ENCODE measurements around the gene CLEC4D. TPM values are rescaled to one million over a fixed set of nuclear protein-coding genes. Genes with fewer than 3 reads are reported as not detected.

CLEC4D gene
- total RNA-seq, 2 experiments from 2014 or later, result not detected

DNA sequence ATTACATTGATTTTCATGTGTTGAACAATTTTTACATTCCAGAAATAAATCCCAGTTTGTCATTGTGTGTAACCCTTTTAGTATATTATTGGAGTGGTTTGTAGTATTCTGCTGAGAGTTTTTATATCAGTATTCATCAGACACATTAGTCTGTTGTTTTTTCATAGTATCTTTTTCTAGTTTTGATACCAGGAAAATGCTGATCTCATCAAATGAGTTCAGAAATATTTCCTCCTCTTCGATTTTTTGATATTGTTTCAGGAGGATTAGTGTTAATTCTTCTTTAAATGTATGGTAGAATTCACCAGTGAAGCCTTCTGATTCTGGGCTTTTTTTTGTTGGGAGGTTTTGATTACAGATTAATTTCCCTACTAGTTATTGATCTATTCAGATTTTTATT lies 42.2 kb upstream of the CLEC4D start:
- H3K9me3 Mint-ChIP-seq, result no peaks in the 10 kb centered on the region
- H3K27me3 Mint-ChIP-seq, result peaks cover 36% of the 10 kb centered on the region
- ChIA-PET CTCF (no interaction called here), POLR2A (no interaction called here)
- no peak overlapping the region for H3K4me3 ChIP-seq (ENCODE audit: low read length)
- no peaks in the 10 kb centered on the region for H3K9me3 ChIP-seq (ENCODE audit: control insufficient read depth in 1 of 2, insufficient read depth in 1 of 2, low read length in 2 of 2)
- no peaks in the 10 kb centered on the region for H3K36me3 ChIP-seq (ENCODE audit: insufficient read depth, low read length)
- intact Hi-C loops (cut with DNase I, micrococcal nuclease), result no loop called here
- DNase-seq (no peak), ATAC-seq (ENCODE audit: poor library complexity) (no peak)
- TF ChIP-seq CTCF (IDR thresholded peaks at IDR 0.05), result no peak
- no peaks in the 10 kb centered on the region for H3K4me1 Mint-ChIP-seq (ENCODE audit: low read depth)
- H3K27ac ChIP-seq (ENCODE audit: low read depth in 1 of 2, low read length in 2 of 2), result no peak overlapping the region
- H3K27ac Mint-ChIP-seq, result no peak overlapping the region
- no peak overlapping the region for H3K4me3 Mint-ChIP-seq
- H3K4me1 ChIP-seq (ENCODE audit: insufficient read depth, low read length), result no peaks in the 10 kb centered on the region
- H3K27me3 ChIP-seq (ENCODE audit: control insufficient read depth in 1 of 2, insufficient read depth in 2 of 2, low read length in 2 of 2), result peaks cover 0 to 4% of the 10 kb centered on the region in 2 experiments
- H3K36me3 Mint-ChIP-seq (ENCODE audit: low read depth), result no peaks in the 10 kb centered on the region

DNA sequence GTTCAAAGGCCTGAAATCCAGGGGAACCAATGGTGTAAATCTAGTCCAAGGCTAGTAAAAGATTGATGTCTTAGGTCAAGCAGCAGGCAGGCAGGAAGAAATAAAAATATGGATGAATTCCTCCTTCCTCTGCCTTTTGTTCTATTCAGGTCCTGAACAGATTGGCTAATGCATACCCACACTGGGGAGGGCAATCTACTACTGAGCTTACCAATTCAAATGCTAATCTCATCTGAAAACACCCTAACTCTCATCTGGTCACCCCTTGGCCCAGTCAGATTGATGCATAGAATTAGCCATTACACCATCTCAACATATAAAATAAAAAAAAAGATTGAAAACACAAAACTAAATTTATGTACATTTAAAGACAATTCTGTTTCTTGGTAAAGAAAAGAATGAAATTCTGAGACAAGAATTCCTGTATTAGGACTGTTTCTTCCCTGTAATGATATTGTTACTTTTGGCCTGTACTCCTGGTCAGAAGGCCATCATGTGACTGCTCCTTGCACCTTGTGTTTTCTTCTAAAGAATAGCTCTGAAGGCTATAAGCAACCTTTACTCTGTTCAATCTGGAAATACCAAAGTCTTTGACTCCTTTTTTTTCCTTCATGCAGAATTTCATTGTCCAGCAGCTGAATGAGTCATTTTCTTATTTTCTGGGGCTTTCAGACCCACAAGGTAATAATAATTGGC lies 37.6 kb upstream of the CLEC4D start:
- no peak overlapping the region for H3K27ac Mint-ChIP-seq
- ATAC-seq (ENCODE audit: poor library complexity), result no peak
- Histone ChIP-seq H3K4me1 (ENCODE audit: insufficient read depth, low read length) (no peaks in the 10 kb centered on the region), H3K36me3 (ENCODE audit: insufficient read depth, low read length) (no peaks in the 10 kb centered on the region), H3K9me3 (ENCODE audit: control insufficient read depth in 1 of 2, insufficient read depth in 1 of 2, low read length in 2 of 2) (no peaks in the 10 kb centered on the region), H3K27ac (ENCODE audit: low read depth in 1 of 2, low read length in 2 of 2) (no peak overlapping the region), H3K27me3 (ENCODE audit: control insufficient read depth in 1 of 2, insufficient read depth in 2 of 2, low read length in 2 of 2) (peaks cover 0 to 4% of the 10 kb centered on the region in 2 experiments), H3K4me3 (ENCODE audit: low read length) (no peak overlapping the region)
- POLR2A ChIA-PET, result no interaction called here
- TF ChIP-seq CTCF (IDR thresholded peaks at IDR 0.05), result no peak
- no peak for DNase-seq
- H3K9me3 Mint-ChIP-seq, result no peaks in the 10 kb centered on the region
- intact Hi-C loops (cut with DNase I, micrococcal nuclease), result no loop called here
- H3K4me1 Mint-ChIP-seq (ENCODE audit: low read depth), result no peaks in the 10 kb centered on the region
- no peaks in the 10 kb centered on the region for H3K36me3 Mint-ChIP-seq (ENCODE audit: low read depth)
- H3K27me3 Mint-ChIP-seq, result peaks cover 24% of the 10 kb centered on the region
- CTCF ChIA-PET, result no interaction called here
- H3K4me3 Mint-ChIP-seq, result no peak overlapping the region

GRCh38 chr12:8482571-8483061 lies 30.7 kb upstream of the CLEC4D start:
- Mint-ChIP-seq H3K36me3 (ENCODE audit: low read depth) (no peaks in the 10 kb centered on the region), H3K4me1 (ENCODE audit: low read depth) (peaks cover 11% of the 10 kb centered on the region), H3K4me3 (no peak overlapping the region), H3K9me3 (peaks cover 3% of the 10 kb centered on the region), H3K27ac (peak overlapping the region; percentile 66), H3K27me3 (no peaks in the 10 kb centered on the region)
- H3K27me3 ChIP-seq (ENCODE audit: control insufficient read depth in 1 of 2, insufficient read depth in 2 of 2, low read length in 2 of 2), result no peaks in the 10 kb centered on the region
- H3K4me1 ChIP-seq (ENCODE audit: insufficient read depth, low read length), result peaks cover 8% of the 10 kb centered on the region
- H3K36me3 ChIP-seq (ENCODE audit: insufficient read depth, low read length), result no peaks in the 10 kb centered on the region
- H3K9me3 ChIP-seq (ENCODE audit: control insufficient read depth in 1 of 2, insufficient read depth in 1 of 2, low read length in 2 of 2), result no peaks in the 10 kb centered on the region
- DNase-seq (peak in 1 of 14 experiments; percentile 5), ATAC-seq (ENCODE audit: poor library complexity) (peak; percentile 73)
- H3K4me3 ChIP-seq (ENCODE audit: low read length), result no peak overlapping the region
- intact Hi-C loops (cut with DNase I, micrococcal nuclease), result no loop called here
- ChIA-PET POLR2A (no interaction called here), CTCF (no interaction called here)
- TF ChIP-seq CTCF (IDR thresholded peaks at IDR 0.05), result no peak
- H3K27ac ChIP-seq (ENCODE audit: low read depth in 1 of 2, low read length in 2 of 2), result no peak overlapping the region

All from CD4-positive, alpha-beta T cell (primary cell).